Measurements from ENCODE around the gene APOL3.
"Not testable (repeated sequence)": the region's sequence is repeated elsewhere in the genome, so short reads cannot be mapped to it uniquely, and the experiment has no call there.

APOL3 gene, protein sequence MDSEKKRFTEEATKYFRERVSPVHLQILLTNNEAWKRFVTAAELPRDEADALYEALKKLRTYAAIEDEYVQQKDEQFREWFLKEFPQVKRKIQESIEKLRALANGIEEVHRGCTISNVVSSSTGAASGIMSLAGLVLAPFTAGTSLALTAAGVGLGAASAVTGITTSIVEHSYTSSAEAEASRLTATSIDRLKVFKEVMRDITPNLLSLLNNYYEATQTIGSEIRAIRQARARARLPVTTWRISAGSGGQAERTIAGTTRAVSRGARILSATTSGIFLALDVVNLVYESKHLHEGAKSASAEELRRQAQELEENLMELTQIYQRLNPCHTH

DNA sequence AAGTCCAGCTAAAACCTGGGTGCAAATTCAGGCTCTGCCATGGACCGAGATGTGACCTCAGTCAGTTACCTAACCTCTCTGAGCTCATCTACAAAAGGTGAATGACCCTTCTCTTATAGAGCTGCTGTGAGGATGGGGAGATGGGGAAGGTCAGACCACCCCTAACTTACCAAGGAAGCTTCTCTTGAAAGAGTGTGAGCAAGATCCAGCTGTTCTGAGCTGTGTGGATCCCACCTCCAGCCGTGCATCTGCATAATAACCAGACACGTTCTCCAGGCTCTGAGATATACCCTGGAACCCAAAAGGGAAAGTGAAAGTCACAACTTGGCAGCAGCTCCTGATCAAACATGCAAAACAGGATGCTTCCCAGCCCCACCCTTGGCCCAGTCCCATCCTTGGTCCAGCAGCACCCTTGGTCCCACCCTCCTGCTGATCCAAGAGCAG is at the start of gene APOL3:
APOL3 (minus strand) TSS at position 257 of the 444 bp plus-strand sequence. CDS start 11,700 bp downstream, outside the sequence.
- peak; percentile 30 for DNase-seq (ENCODE audit: low read depth)

DNA sequence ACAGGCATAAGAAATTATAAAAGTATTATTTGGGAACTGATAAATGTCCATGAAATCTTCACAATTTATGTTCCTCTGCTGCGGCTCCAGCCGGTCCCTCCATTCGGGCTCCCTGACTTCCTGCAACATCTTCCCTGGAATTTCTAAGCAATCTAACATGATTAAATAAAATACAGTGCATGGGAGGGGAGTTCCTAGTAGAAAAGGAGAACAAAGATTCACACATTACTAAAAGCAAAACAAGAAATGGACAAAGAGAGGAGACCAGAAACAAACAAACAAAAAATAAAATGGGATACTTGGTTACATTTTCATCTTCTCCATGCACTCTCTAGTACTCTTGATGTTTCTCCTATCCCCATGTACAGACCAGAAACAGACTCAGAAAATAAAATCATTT is 49.7 kb upstream of the APOL3 start:
- DNase-seq (ENCODE audit: low read depth): no peak

DNA sequence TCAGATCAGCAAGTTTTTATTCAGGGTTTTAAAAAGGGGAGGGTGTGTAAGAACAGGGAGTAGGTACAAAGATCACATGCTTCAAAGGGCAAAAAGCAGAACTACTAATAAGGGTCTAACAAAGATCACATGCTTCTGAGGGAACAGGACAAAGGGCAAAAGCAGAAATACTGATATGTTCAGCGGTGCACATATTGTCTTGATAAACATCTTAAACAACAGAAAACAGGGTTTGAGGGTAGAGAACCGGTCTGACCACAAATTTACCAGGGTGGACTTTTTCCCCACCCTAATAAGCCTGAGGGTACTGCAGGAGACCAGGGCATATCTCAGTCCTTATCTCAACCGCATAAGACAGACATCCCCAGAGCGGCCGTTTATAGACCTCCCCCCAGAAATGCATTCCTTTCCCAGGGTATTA is 48.9 kb upstream of the APOL3 start:
- not testable (repeated sequence) for DNase-seq (ENCODE audit: low read depth)

DNA sequence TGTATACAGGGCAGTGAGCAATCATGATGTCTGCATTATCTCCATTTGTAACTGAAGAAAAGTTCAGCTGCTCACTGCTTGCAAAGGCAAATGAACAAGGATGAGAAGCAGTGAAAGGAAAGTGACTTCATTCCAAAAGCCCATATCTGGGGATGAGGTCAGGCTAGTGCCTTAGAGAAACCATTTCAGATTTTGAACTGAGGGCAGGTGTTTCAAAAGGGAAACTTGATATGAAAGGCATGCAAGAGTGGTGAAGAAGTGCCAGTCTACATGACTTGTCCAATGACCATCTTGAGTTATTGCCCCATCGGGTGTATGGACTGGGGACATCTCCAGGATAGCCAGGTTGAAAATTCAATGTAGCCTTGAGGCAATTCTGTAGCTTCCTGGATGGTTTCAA is 48.4 kb upstream of the APOL3 start:
- DNase-seq (ENCODE audit: low read depth): no peak

DNA sequence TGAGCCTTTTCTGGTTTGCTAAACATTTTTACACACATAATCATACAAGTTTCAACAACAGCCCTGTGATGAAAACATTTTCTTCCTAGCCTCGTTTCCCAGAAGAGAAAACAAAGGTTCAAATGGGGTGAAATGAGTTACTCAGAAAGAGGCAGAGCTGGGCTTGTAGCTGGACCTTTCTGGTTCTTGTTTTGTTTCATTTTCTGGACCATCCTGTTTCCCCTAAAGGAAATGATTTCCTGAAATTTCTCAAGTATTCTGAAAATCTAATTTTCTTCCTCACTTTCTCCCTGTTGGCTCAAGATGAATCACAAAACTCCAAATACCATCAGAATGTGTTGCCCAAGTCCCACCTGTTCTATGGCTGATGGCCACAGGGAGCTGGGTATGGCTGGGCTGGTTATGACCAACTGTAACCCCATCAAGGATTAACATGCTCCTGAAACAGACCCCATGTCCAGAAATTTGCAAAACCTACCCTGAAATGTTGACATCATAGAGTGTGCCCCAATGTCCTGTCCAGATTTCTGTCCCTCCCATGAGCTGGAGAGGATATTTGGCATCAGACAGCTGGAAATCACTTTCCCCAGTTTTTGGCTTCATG is 47.7 kb upstream of the APOL3 start:
- DNase-seq (ENCODE audit: low read depth): no peak

DNA sequence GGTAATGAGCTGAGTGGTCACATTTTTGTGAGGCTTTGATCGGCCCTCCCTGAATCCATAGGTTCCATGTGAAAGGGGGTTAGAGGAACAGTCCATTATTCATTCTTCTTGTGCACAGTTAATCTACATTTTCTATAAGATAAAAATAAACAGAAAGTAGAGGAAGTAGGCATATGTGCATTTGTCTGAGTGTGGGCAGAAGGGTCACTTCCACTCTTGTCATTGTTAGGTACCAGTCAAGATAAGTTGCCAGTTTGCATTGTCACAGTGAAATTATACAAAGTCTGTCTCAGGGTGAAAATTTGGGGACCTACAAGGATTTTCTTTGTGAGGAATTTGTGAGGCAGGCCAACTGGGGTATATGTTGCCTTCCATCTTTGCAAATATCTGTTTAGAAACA is 45.7 kb upstream of the APOL3 start:
- DNase-seq (ENCODE audit: low read depth): no peak

DNA sequence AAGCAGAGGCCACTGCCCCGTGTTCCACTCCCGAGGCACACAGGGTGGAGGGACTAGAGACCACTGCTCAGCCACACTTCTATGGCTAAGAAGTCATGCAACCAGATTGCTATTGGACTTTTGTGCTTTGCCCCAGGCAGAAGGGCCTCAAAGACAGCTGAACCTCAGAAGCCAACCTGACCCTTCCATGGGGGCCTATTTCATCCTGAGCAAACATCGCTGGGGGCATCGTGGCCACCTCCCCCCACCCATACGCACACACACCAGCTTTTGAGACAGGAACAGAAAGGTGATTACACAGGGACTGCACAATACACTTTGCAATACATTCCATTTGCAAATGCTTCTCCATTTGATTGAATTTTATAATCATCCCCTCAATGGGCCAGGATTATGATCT is 45.0 kb upstream of the APOL3 start:
- not testable (repeated sequence) for DNase-seq (ENCODE audit: low read depth)

DNA sequence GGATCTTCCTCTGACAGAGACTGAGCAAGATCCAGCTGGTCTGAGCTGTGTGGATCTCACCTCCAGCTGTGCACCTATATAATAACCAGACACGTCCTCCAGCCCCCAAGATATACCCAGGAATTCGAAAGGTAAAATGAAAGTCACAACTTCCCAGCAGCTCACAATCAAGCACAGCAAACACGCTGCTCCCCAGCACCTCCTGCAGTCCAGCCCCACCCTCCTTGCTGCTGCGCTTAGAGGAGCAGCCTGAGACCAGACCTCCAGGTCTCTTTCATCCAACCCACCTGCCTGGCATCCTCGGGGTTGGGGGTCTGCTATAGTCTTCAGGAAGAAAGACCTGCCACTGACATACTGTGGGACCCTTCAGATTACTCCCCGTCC is 44.1 kb upstream of the APOL3 start:
- DNase-seq (ENCODE audit: low read depth): no peak

DNA sequence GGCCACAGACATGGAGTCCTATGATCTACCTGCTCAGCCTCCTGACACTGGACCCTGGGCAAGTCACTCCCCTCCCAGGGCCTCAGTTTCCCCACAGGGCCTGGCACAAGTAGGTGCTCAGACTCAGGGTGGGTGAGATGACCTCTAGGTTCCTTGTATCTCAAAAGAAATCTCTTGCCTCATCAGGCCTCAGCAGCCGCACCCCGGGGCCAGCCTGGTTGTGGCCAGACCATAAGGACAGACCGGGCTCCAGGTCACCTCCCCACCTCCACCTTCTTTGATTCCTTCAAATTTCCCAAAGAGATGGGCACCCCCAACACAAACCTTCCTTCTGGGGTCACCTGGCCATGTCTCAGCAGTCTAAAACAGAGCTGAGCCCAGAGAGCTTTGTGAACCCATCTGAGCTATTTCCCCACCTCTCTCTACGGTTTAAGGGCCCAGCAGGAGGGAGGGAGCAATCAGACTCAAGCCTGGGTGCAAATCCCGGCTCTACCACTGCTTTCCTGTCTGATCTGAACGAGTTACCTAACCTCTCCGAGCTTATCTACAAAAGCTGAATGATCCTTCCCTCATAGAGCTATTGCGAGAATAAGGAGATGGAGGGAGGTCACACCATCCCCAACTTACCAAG is 43.6 kb upstream of the APOL3 start:
- DNase-seq (ENCODE audit: low read depth): no peak

DNA sequence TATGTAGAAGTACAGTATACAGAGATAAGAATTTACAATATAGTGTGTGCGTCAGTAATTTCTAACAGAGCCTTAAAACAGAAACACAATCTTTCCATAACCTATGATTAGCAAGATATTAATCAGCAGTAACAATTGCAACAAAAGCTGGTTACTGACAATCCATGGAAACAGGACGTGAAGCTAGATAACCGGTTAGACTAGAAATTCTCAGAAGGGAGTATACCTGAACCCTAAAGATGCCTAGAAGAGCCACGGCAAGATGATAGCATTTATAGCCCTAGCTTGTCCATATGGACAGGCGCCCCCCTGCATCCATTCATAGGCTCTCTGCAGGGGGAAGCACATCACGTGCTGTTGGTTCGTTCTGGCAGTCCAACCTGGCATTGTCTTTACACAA is 42.9 kb upstream of the APOL3 start:
- not testable (repeated sequence) for DNase-seq (ENCODE audit: low read depth)

DNA sequence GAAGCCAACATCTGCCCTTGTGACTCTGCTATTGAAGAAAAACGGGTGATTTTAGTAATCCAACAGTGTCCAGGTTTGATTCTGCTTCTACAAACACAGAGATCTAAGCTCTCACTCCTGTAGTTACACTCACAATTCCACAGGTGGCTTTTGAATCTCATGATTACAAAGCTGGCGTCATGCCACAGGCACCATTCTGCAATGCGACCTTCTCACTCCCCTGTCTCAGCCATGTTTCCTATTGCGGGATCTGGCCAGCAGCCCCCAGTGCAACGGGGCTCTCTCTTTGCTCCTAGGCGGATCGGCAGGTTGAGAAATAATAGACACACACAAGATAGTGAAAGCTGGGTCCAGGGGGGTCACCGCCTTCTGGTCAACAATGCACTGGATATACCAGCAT is 42.4 kb upstream of the APOL3 start:
- DNase-seq (ENCODE audit: low read depth): not testable (repeated sequence)

DNA sequence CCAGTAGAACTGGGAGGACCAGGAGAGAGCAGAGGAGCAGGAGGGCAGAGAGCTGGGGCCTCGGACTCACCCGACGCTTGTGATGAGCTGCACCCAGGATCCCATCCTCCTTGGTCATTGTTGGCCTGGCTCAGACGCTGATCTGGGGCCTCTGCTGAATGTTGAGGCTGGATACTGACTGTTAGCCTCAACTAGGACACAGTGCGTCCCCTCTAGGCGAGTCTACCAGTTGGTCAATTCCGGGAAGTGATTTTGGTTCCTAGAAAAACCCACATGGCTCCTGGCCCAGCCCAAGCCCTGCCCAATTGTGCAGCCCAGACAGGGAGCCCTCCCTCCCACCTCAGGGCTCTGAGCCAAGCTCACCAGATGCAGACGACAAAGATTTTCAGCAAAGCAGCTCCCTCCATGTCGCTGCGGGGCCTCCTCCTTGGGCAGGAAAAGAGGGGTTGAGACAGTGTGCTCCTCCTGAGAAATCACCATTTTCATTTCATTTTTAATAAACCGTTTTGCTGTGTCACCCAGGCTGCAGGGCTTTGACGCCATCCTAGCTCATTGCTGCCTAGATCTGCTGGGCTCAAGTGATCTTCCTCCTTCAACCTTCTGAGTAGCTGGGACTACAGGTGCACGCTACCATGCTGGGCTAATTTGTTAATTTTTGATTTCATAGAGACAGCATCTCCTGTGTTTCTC is 41.2 kb upstream of the APOL3 start, which contains the start of gene APOL4:
APOL4 (minus strand) TSS at position 180 of the 690 bp plus-strand sequence; CDS start at position 105, 75 bp downstream.
- no peak for DNase-seq (ENCODE audit: low read depth)

DNA sequence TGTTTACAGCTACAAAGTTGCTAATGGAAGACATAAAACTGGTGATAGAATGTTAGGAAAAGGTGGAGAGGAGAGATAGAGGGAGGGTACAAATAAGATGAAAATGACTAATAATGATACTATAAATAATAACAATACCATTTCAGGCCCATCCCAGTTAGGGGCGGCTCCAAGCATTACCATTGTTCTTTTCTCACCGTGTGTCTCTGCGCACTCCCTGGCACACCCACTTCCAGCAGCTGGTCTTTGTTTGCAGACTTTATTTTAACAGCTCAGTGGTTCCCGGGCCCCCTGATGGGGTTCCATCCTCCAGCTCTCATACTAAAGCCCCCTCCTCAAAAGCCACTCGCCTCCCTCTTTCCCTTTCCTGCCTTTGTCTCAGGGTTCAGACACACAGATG is 40.5 kb upstream of the APOL3 start:
- DNase-seq (ENCODE audit: low read depth): not testable (repeated sequence)

DNA sequence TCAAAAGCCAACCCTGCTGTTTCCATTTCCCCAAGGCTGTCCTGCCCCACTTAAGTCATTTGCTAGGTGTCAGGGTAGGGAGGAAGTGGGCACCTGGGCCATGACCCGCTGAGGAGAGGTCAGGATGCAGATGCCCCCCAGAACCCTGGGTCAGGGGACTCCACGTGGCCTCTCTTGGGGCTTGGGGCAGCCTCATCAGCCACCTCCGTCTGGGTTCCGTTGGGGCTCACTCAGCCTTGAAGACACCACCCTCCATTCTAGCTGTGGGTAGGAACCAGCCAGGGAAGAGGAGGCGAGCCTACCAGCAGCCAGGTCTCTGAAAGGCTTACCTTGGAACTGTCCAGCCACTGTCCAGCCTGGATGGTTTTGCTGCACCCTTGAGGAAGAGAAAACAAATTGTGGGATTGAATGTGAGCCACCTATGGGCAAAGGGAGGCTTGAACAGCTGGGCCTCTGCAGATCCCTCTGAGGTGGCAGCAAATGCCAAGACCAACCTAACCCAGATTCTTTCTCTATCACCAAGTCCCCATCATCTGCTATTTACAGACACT is 38.5 kb upstream of the APOL3 start:
- no peak for DNase-seq (ENCODE audit: low read depth)

DNA sequence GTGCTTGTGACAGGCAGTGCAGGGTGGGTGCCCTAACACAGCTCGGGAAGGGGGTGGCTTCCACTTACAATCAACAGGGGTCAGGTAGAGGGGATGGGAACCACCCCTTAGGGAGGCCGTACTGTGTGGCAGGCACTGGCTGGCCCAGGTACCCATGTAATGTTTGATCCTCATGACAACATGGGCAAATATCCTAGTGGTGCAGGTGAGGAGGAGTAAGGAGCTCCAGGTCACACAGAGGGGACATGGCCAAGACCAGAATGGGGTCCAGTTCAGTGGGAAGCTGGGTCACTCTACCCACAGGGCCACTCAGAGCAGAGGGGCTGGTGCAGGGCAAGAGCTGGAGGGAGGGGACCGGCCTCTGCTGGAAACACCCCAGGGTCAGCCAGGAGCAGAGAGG is 38.0 kb upstream of the APOL3 start:
- DNase-seq (ENCODE audit: low read depth): no peak

DNA sequence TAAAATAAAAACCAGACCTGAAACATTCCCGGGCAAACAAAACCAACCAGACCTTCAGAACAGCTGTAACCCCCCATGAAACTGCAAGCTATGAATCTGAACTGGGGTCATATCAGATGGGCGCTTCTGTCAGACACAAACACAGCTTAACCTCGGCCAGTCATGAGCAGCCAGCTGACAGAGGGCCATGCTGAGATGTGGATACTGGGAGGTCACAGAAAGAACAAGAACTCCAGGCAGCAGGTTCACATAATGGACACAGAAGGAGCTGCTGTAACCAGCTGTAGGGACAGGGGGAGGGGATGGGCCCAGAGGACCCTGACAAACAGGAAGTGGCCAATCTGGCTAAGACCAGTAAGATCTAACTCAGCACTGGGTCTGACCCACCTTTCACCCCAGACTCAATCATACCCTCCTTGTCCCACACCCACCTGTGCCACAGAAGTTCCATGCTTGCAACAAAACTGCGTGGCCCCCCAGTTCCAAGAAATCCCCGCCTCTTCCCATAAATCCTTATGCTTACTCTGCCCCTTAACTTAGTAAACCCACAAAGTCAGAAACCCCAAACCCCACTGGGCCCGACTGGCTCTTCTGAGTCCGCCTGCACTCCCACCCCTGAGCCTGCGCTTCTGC is 37.1 kb upstream of the APOL3 start:
- no peak for DNase-seq (ENCODE audit: low read depth)

DNA sequence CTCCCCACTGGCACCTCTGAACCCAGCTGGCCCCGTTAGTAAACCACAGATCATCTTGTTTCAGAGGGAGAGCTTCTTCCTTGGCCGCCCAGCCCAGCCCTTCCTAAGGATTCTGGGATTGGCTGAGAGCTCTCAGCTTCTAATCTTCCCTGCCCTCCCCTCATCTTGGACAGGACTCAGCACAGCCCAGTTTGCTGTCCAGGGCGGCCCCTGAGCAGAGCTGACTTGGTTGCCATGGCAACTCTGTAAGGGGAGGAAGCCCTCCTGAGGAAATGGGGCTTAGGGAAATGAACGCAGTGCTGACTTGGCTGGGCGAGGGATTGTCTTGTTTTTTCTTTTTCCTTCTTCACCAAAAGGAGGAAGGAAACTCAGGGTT is 36.5 kb upstream of the APOL3 start:
- DNase-seq (ENCODE audit: low read depth): peak; percentile 62

DNA sequence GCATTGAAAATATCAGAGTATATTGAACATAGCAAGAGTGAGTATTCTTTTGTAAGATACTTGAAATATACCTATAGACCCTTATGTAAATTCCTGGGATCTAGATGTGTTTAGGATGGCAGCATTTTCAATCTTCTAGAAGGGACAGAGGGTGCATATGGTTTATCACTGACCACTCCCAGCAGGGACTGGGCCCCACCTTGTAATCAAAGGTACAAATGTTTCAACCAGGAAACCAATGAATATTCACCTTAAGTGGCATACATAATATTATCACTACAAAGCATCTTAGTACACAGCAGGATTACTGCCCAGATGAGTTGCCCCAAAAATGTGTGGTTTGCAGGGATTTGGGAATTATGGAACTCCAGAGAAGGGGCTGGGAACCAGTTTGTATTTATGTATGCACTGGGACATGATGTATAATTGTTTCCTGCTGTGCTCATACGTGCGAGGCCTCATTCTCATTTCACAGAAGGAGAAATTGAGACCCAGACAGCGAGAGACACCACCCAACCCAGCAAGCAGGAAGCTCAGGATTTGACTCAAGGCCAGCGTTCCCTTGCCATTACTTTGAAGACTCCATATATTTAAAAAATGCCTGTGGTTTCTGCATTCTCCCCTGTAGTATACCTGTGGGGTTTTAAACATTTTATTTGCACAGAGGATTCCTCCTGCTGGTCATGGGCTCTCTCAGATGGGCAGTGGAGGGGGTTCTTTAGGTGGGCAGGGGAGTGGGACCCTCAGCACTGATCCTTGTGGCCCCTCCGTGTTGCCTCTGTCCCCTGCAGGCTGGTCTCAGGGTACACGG is 35.9 kb upstream of the APOL3 start:
- no peak for DNase-seq (ENCODE audit: low read depth)

DNA sequence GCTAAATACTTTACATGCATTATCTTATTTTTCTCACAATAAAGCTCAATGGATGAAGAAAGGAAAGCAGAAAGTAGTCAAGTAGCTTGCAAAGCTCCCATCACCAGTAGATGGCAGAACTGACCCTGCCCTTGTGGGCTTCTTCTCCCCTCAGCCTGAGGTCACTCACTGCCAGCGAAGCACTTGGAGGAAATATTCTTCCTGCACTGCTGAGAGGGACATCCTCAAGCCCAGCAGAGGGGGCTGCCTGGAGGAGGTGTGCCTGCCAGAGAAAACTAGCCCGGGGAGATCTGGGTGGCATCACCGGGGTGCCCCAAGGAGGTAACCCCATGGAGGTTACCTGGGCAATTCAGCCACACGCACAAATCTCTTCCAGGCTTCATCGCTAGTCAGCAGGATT is 34.4 kb upstream of the APOL3 start:
- DNase-seq (ENCODE audit: low read depth): peak; percentile 77

DNA sequence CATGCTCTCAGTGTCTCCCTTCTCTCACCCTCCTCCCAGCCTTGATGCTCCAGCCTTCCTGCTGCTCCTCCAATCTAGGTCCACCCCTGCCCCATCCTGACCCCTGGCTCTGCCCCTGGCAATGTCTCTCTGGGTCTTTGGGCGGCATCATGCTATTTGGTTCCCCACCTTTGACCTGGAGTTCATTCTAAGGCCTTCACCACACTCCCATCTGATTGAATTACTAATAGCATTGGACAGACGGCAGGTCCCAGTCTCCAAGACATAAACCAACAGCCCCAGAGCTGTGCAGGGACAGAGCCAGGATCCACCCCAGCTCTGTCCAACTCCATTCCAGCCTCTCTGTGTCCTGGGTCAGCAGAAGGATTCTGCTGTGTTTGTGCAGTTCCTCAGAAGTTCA is 33.8 kb upstream of the APOL3 start:
- DNase-seq (ENCODE audit: low read depth): no peak

DNA sequence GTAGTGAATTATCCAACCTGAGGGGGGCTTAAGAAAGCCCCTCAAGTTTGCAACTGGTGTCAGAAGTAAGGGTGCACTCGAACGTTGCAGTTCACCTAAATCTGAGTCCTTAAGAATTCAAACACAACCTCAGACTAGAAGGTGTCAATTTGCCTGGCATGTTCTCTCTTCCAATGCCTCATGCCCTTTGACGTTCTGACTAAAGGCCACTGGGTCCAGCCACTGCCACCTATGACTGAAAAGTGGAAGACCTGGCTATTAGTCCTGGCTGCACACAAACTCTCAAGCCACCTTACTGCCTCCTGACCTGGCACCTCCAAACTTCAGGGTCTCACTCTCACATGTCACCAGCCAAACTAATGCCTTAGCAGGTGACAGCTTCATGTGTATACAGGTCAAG is 33.0 kb upstream of the APOL3 start:
- DNase-seq (ENCODE audit: low read depth): no peak
